K562 (cell line): ENCODE results near the gene TACSTD2.

Experiments used
- CBX1 ChIP-seq: sonication (generic); IDR thresholded peaks from 2 replicates; pipeline ENCODE4 v1.6.1; 2016; ENCODE audit warnings: antibody characterized with exemption, low read depth, mild to moderate bottlenecking
- CTCF ChIP-seq, 3 experiments: IDR thresholded peaks in 2 of 3; conservative IDR thresholded peaks in 1 of 3; 2 replicates each; pipeline ENCODE4 v1.5.1; 2011 to 2012; ENCODE audit warnings: low read length in 3 of 3, mild to moderate bottlenecking in 3 of 3, control low read depth in 2 of 3, improper control_type of control experiment in 1 of 3, inconsistent platforms in 1 of 3, low read depth in 1 of 3, mixed read lengths in 1 of 3, moderate library complexity in 1 of 3; ENCODE audit not compliant: insufficient read depth in 2 of 3
- PRDM10 ChIP-seq: fragments of 450-650 bp; IDR thresholded peaks from 2 replicates; pipeline ENCODE4 v1.6.1; 2018; ENCODE audit not compliant: partially characterized antibody
- ZHX1 ChIP-seq: fragments of 150-350 bp; conservative IDR thresholded peaks from 2 replicates; pipeline ENCODE4 v1.6.1; 2014; ENCODE audit warnings: low read length
- ZNF24 ChIP-seq: fragments of 450-650 bp; IDR thresholded peaks from 2 replicates; pipeline ENCODE4 v1.6.1; 2016
- ZNF274 ChIP-seq: IDR thresholded peaks from 2 replicates; pipeline ENCODE4 v1.6.1; 2011; ENCODE audit warnings: low read depth, mild to moderate bottlenecking, low read length, moderate library complexity, borderline replicate concordance
- ZNF311 ChIP-seq: fragments of 250-450 bp; sonication (Bioruptor Pico); IDR thresholded peaks from 2 replicates; pipeline ENCODE4 v1.4.0; 2020; ENCODE audit warnings: mild to moderate bottlenecking, moderate library complexity

GRCh38 chr1:58551186-58552140 is 25.6 kb downstream of the TACSTD2 start:
- TF ChIP-seq CTCF (IDR thresholded peaks at IDR 0.05 in 2 of 3, conservative IDR thresholded peaks at IDR 0.05 in 1 of 3; ENCODE audit: insufficient read depth in 2 of 3, low read depth in 1 of 3, low read length in 3 of 3) = no peak
- no peak for TF ChIP-seq CBX1
- TF ChIP-seq ZNF24 = no peak
- TF ChIP-seq PRDM10 = no peak
- TF ChIP-seq ZNF274 = no peak
- TF ChIP-seq ZNF311 (CRISPR knock-in tag) = no peak
- no peak for TF ChIP-seq ZHX1
